Smooth muscle cell (in vitro differentiated cells): Measurements from ENCODE around the gene EEFSEC. TPM values are rescaled to one million over a fixed set of nuclear protein-coding genes. Genes with fewer than 3 reads are reported as not detected.

Source experiments
- DNase-seq: peaks from one replicate; lab custom pipeline; 2025; ENCODE audit not compliant: unreplicated experiment; lab: John Stamatoyannopoulos, UW
- H2AFZ ChIP-seq: fragments of 200-600 bp; sonication (generic); 2 replicates; pipeline ENCODE4 v1.6.0; 2016; ENCODE audit warnings: antibody characterized with exemption, low read depth, mild to moderate bottlenecking
- H3F3A ChIP-seq: fragments of 200-600 bp; sonication (generic); 2 replicates; pipeline ENCODE4 v1.6.0; 2017; ENCODE audit warnings: antibody characterized with exemption, low read depth
- H3K27ac ChIP-seq: fragments of 200-600 bp; sonication (generic); 2 replicates; pipeline ENCODE4 v1.5.1; 2016; ENCODE audit warnings: low read depth, mild to moderate bottlenecking
- H3K27me3 ChIP-seq: fragments of 200-600 bp; sonication (generic); 2 replicates; pipeline ENCODE4 v1.6.1; 2016; ENCODE audit warnings: low read depth, mild to moderate bottlenecking
- H3K36me3 ChIP-seq: fragments of 200-600 bp; sonication (generic); 2 replicates; pipeline ENCODE4 v1.5.1; 2016; ENCODE audit warnings: low read depth
- H3K4me1 ChIP-seq: fragments of 200-600 bp; sonication (generic); 2 replicates; pipeline ENCODE4 v1.5.1; 2016; ENCODE audit warnings: low read depth
- H3K4me2 ChIP-seq: fragments of 200-600 bp; sonication (generic); 2 replicates; pipeline ENCODE4 v1.6.0; 2016; ENCODE audit warnings: mild to moderate bottlenecking
- H3K4me3 ChIP-seq: fragments of 200-600 bp; sonication (generic); 2 replicates; pipeline ENCODE4 v1.5.1; 2016; ENCODE audit warnings: mild to moderate bottlenecking
- H3K79me2 ChIP-seq: fragments of 200-600 bp; sonication (generic); 2 replicates; pipeline ENCODE4 v1.6.0; 2016; ENCODE audit warnings: low read depth, mild to moderate bottlenecking
- H3K9ac ChIP-seq: fragments of 200-600 bp; sonication (generic); 2 replicates; pipeline ENCODE4 v1.6.0; 2016; ENCODE audit warnings: low read depth
- H3K9me3 ChIP-seq: fragments of 200-600 bp; sonication (generic); replicated peaks from 2 replicates; pipeline ENCODE4 v1.5.1; 2016; ENCODE audit warnings: low read depth
- H4K20me1 ChIP-seq: fragments of 200-600 bp; sonication (generic); 2 replicates; pipeline ENCODE4 v1.6.0; 2016; ENCODE audit warnings: low read depth
- WGBS: methylation state at CpG from one replicate; pipeline ENCODE4 v1.1.7; 2016; ENCODE audit warnings: low lambda C conversion rate; 5-methylcytosine and 5-hydroxymethylcytosine counted together
- polyA plus RNA-seq: library from polyadenylated mRNA; unstranded; fragments of >200 nt; fragmentation: Nextera tagmentation; extraction: Ambion mirVana; gene quantifications from 2 replicates; pipeline ENCODE4 v1.2.1, GENCODE V29; 2016
- total RNA-seq: library from RNA; depleted of rRNA; stranded (reverse); fragments of >200 nt; gene quantifications from 2 replicates; pipeline ENCODE4 v1.2.3, GENCODE V29; 2014
- TF ChIP-seq, protein P1 (sequence below): fragments of 200-600 bp; sonication (generic); IDR thresholded peaks from 2 replicates; pipeline ENCODE4 v1.5.1; 2017; ENCODE audit warnings: borderline replicate concordance, mild to moderate bottlenecking, antibody characterized with exemption; ENCODE audit not compliant: insufficient read depth, poor library complexity, severe bottlenecking

The EEFSEC gene
- total and polyA plus RNA-seq, 2 experiments from 2014 or later = 12.4 to 17.1 TPM

DNA sequence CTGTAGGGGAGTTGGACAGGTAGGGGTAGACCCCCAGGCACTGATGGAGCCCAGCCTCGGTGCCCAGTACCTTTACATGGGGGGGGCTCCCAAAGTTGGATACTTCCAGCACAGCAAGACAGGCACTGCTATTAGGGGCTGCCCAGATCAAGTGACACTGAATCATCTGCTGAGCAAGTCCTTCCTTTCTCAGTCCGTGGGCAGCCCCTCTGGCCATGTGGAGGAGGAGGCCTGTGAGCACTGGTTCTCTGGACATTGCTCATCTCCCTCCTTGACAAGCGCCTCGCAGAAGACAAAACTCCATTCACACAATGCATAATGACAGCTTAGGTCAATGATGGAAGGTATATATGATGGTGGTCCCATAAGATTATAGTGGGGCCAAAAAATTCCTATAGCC, 35.7 kb downstream of the EEFSEC start:
- no peaks in the 10 kb centered on the region for H3K4me1 ChIP-seq
- no peak overlapping the region for H3K4me2 ChIP-seq
- no peak overlapping the region for H3K4me3 ChIP-seq
- H3K9me3 ChIP-seq = no peaks in the 10 kb centered on the region
- no peaks in the 10 kb centered on the region for H3F3A ChIP-seq
- no peak overlapping the region for H3K27ac ChIP-seq
- TF ChIP-seq, protein P1, sequence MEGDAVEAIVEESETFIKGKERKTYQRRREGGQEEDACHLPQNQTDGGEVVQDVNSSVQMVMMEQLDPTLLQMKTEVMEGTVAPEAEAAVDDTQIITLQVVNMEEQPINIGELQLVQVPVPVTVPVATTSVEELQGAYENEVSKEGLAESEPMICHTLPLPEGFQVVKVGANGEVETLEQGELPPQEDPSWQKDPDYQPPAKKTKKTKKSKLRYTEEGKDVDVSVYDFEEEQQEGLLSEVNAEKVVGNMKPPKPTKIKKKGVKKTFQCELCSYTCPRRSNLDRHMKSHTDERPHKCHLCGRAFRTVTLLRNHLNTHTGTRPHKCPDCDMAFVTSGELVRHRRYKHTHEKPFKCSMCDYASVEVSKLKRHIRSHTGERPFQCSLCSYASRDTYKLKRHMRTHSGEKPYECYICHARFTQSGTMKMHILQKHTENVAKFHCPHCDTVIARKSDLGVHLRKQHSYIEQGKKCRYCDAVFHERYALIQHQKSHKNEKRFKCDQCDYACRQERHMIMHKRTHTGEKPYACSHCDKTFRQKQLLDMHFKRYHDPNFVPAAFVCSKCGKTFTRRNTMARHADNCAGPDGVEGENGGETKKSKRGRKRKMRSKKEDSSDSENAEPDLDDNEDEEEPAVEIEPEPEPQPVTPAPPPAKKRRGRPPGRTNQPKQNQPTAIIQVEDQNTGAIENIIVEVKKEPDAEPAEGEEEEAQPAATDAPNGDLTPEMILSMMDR = no peak
- no peaks in the 10 kb centered on the region for H3K27me3 ChIP-seq
- H3K36me3 ChIP-seq = no peaks in the 10 kb centered on the region
- WGBS = 58% methylated on average over 4 of the region's 4 CpGs
- DNase-seq = no peak
- peaks cover 40% of the 10 kb centered on the region for H4K20me1 ChIP-seq
- peaks cover 6% of the 10 kb centered on the region for H3K79me2 ChIP-seq
- no peak overlapping the region for H3K9ac ChIP-seq
- no peak overlapping the region for H2AFZ ChIP-seq

DNA sequence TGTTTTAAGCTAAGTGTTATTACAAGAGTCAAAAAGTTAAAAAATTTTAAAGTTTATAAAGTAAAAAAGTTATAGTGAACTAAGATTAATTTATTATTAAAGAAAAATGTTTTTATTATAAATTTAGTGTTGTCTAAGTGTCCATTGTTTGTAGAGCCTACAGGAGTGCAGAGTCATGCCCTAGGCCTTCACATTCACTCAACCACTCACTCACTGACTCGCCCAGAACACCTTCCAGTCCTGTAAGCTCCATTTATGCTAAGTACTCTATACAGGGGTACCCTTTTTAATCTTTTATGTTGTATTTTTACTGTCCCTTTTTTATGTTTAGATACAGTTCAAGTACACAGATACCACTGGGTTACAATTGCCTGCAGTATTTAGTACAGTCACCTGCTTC, 37.2 kb downstream of the EEFSEC start:
- H3K9ac ChIP-seq = no peak overlapping the region
- no peak overlapping the region for H3K27ac ChIP-seq
- peaks cover 40% of the 10 kb centered on the region for H4K20me1 ChIP-seq
- no peaks in the 10 kb centered on the region for H3F3A ChIP-seq
- no peaks in the 10 kb centered on the region for H3K79me2 ChIP-seq
- H3K27me3 ChIP-seq = no peaks in the 10 kb centered on the region
- no peaks in the 10 kb centered on the region for H3K36me3 ChIP-seq
- TF ChIP-seq, protein P1 = no peak
- H3K4me1 ChIP-seq = peaks cover 11% of the 10 kb centered on the region
- no peak for DNase-seq
- WGBS = 37% methylated on average over 1 of the region's 1 CpG
- no peak overlapping the region for H3K4me2 ChIP-seq
- H3K9me3 ChIP-seq = no peaks in the 10 kb centered on the region
- no peak overlapping the region for H3K4me3 ChIP-seq
- H2AFZ ChIP-seq = no peak overlapping the region

- Histone ChIP-seq H3K9me3 (no peaks in the 10 kb centered on the region), H3K4me1 (peaks cover 11% of the 10 kb centered on the region), H4K20me1 (peaks cover 30% of the 10 kb centered on the region), H3F3A (no peaks in the 10 kb centered on the region), H3K27me3 (no peaks in the 10 kb centered on the region), H3K9ac (no peak overlapping the region), H3K27ac (no peak overlapping the region), H3K4me3 (no peak overlapping the region), H3K36me3 (no peaks in the 10 kb centered on the region), H2AFZ (no peak overlapping the region), H3K4me2 (no peak overlapping the region), H3K79me2 (no peaks in the 10 kb centered on the region)
- TF ChIP-seq, protein P1 = no peak
- DNase-seq = no peak
- WGBS = 93% methylated on average over 7 of the region's 7 CpGs
Observed at GRCh38 chr3:128192131-128192530, 38.9 kb downstream of the EEFSEC start.

DNA sequence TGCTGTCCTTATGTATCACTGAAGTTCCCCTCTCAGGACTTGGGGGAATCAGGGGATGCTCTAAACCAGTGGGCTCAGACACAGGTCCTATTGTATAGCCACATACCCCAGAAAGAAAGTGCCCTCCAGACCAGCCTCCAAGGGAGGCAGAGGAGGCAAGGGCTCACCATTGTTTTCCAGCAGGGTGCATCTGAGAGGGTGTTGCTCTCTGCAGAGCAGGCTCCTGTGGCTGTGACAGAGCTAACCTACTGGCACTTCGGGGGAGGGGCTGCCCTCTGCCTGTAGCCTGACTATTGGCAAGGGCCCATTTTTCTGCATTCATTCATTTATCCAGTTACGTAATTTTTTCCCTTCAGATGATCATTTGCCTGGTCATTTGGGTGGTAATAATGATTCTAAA, 39.9 kb downstream of the EEFSEC start:
- no peaks in the 10 kb centered on the region for H3K79me2 ChIP-seq
- no peak overlapping the region for H3K4me2 ChIP-seq
- no peaks in the 10 kb centered on the region for H3F3A ChIP-seq
- H3K9me3 ChIP-seq = no peaks in the 10 kb centered on the region
- no peak overlapping the region for H2AFZ ChIP-seq
- H3K9ac ChIP-seq = no peak overlapping the region
- no peak overlapping the region for H3K4me3 ChIP-seq
- no peaks in the 10 kb centered on the region for H3K36me3 ChIP-seq
- no peaks in the 10 kb centered on the region for H3K27me3 ChIP-seq
- DNase-seq = no peak
- H3K4me1 ChIP-seq = peaks cover 11% of the 10 kb centered on the region
- TF ChIP-seq, protein P1 = no peak
- peaks cover 20% of the 10 kb centered on the region for H4K20me1 ChIP-seq
- H3K27ac ChIP-seq = no peak overlapping the region
- WGBS = 96% methylated on average over 2 of the region's 2 CpGs
